GM21576 (cell line): Measurements from ENCODE around the gene SRP68.

Experiments
- ATAC-seq: cut with Tn5 transposase; IDR thresholded peaks from one replicate; pipeline ENCODE4 v1.9.1; 2021; ENCODE audit warnings: mild to moderate bottlenecking, moderate library complexity; ENCODE audit not compliant: unreplicated experiment

SRP68 gene

DNA sequence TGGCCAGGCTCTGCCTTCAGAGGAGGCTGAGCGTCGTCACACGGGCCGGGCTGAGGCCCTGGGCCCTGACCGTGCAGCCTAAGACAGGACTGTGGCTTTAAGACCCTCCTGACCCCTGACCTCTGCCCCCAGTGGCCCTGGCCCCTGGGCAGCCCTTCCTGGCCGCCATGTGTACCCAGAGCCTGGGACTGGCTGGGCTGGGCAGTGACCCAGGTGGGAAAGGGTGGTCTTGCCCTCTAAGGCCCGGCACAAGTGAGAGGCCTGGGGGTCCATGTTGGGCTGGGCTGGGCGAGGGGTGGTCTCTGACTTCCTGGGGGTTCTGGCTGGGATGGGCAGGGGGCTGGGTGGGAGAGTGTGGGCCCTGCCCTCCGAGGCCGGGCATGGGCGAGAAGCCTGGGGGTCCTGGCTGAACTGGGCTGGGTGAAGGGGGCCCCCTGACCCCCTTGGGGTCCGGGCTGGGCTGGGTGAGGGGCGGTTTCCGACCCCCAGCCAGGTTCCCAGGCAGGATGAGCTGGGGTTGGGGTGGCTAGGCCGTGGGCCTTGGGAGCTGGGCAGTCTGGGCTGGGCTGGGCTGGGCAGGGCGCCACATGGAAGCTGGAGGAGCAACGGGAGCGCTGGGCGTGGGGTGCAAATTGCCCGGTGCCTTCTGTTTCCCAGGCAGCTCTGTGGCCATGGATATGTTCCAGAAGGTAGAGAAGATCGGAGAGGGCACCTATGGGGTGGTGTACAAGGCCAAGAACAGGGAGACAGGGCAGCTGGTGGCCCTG is 71.4 kb downstream of the SRP68 start, which contains the start of gene CDK3:
TSS of gene CDK3 (plus strand) at position 101 of the 767 bp plus-strand sequence. CDS start at position 672, 571 bp downstream.
- no peak for ATAC-seq

DNA sequence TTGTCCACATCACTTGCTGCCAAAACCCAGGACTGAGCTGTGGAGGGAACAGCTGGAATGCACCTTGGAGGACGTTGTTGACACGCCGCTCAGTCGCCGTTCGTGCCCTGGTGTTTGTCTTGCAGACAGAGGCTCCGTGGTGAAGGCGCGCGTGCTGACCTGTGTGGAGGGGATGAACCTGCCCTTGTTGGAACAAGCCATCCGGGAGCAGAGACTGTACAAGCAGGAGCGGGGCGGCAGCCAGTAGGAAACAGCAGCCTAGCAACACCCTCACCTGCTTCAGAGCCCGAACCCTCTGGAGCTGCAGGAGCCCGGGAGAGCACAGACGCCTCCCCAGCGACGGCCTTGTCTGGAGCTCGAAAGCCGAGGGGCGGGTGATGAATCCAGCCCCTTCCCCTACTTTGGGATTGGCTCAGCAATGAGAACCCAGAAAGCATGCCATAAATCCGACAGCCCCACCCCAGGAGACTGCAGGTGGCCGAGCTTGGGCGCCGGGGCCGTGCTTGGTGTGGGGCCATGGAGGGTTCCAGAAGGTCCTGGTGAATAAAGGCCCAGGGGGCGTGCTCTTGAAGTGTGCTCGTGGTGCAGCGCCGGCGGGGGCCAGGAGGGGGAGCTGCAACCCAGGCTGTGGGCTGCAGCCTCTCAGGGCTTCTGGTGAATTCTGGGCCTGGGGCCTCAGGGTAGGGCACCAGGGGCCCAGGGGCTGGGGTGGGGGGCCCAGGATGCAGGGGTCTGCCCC is 72.1 kb downstream of the SRP68 start:
- ATAC-seq: no peak

DNA sequence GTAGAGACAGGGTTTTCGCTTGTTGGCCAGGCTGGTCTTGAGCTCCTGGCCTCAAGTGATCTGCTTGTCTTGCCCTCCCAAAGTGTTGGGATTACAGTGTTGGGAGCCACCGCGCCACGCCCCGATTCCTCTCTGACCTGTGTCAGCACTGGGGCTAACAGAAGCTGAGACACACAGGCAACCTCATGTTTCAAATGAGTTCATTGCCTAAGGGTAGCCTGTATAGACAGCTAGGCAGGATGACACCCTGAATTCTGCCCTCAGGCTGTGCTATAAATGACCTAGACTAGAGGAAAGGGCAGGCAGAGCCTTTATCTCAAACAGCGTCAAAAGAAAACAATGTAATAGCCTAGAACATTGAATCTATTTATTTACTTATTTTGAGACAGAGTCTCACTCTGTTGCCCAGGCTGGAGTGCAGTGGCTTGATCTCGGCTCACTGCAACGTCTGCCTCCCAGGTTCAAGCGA is 74.0 kb downstream of the SRP68 start:
- no peak for ATAC-seq

DNA sequence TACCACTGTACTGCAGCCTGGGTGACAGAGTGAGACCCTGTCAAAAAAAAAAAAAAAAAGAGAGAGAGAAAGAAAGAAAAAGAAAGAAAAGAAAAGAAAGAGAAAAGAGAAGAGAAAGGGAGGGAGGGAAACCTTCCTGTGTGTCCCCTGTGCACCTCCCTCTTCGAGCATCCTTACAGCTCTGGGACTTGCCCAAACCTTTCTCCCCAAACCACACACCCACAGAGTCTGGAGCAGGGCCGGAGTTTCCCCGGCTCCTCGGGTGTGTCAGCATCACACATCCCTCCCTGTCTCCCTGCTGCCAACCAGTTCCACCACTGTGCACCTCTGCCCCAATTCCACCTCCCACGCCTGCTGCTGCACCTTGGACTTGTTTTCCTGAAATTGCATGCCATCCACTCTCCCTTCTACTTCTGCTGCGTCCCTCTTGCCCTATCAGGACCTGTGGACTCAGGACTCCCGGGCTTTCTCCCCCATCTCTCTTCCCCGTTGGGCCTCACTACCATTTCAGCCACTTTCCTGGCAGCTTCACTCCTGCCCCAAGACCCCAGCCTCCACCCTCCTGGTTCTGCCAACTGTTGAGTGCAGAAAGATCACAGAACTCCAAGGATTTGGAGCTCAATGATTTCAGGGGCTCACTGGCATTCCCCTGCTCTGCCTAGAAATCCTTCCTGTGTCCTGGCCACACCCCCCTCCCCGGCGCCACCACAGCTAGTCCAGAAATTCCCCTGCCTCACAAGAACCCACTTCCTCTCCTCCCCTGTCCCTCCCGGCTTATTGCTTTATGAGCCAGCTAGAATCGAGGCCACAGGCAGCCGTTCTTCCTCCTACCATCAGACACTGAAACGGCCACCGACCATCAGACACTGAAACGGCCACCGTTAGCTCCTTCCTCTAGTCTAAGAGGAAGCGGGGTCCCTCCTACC is 75.4 kb downstream of the SRP68 start:
- no peak for ATAC-seq

DNA sequence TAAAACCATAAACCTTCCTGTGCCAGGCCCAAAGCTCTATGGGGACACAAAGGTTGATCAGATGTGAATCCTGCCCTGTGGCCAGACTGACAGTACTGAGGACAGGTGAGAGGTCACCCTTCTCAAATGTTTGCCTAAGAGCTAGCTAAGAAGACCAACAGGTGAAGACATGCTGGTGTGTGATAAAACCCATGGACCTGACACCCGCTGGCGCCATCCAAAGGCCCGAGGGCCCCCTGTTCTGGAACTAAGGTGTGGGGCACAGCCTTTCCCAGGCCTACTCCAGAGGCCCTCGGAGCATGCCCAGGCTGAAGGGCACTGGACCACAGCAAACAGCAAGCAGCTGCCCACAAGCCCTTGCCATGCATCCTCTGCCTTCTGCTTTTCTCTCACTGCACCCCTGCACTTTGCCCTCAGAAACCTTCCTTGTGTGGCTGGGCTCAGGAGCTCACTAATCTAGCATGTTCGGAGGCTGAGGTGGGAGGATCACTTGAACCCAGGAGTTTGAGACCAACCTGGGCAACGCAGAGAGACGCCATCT is 76.9 kb downstream of the SRP68 start:
- no peak for ATAC-seq

DNA sequence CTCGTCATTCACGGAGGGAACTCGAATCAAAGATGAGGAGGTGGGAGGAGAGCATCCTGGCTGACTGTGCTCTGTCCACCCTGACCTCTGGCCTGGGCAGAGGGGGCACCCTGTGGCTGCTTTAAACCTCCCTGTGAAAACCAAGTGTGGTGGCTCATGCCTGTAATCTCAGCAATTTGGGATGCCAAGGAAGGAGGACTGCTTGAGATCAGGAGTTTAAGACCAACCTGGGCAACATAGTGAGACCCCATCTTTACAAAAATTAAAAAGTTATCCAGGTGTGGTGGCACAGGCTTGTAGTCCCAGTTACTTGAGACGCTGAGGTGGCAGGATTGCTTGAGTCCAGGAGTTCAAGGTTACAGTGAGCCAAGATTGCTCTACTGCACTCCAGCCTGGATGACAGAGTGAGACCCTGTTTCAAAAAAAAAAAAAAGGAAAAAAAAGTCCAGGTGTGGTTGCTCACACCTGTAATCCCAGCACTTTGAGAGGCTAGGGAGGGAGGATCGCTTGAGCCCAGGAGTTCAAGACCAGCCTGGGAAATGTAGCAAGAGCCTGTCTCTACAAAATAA is 77.4 kb downstream of the SRP68 start:
- ATAC-seq: no peak

DNA sequence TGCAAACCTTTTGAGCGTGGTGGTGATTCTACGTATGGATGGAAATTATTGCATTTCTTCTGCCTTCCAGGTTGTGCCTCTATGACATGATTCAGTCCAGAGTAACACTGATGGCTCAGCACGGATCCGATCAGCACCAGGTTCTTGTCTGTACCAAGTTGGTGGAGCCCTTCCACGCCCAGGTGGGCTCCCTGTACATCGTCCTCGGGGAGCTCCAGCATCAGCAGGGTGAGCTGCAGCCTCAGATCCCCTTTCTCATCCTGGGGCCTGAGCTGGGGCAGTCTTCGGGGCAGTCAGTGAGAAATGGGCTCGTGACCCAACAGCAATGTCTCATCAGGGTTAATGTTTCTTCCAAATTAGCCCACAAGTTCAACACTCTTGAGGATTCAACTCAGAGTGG is 80.9 kb downstream of the SRP68 start:
- no peak for ATAC-seq
